ENCODE data around the gene YJEFN3.

Gene YJEFN3

DNA sequence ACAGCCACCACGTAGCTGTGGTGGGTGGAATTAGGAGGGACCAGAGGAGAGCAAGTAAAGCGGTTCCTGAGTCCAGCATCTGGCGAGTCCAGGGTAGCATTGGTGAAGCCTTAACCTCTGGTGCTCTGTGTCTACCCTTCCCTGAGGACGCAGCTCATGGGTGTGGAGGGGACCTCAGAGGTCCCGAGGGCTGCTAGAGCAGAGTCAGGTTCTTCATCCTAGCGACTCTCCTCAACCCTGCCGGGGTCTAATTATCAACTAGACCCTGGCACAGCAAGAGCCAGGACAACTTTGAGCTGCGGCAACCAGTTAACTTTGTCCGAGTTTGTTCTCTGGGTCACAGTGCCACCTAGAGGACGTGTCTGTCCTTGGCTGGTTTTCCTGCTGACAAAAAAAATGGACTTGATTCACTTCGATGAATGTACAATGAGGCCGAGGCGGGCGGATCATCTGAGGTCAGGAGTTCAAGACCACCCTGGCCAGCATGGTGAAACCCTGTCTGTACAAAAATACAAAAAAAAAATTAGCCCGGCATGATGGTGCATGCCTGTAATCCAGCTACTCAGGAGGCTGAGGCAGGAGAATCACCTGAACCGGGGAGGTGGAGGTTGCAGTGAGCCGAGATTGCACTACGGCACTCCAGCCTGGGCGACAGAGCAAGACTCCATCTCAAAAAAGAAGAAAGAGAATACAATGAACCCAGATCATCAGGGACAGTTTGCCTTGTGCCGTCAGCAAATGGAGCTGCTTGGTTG lies 38.3 kb upstream of the YJEFN3 start:
- no peak overlapping the region for H3K4me3 ChIP-seq (ENCODE audit: low read depth, low read length)
- peak; percentile 7 for DNase-seq (ENCODE audit: low read depth, low spot score)
- ChIA-PET CTCF (interaction anchor here (0.6 to 10.3 kb wide), 58 partner anchors 8 to 1631 kb away, joined by 3 to 392 read pairs (median 5); partner anchors contain the start of genes GATAD2A, NDUFA13, RPL18A and TSSK6), POLR2A (interaction anchor here (1.0 to 1.2 kb wide), 3 partner anchors 26 to 126 kb away, joined by 3 to 6 read pairs (median 5); partner anchors contain the start of genes GATAD2A and NDUFA13)
- TF ChIP-seq, protein P1, sequence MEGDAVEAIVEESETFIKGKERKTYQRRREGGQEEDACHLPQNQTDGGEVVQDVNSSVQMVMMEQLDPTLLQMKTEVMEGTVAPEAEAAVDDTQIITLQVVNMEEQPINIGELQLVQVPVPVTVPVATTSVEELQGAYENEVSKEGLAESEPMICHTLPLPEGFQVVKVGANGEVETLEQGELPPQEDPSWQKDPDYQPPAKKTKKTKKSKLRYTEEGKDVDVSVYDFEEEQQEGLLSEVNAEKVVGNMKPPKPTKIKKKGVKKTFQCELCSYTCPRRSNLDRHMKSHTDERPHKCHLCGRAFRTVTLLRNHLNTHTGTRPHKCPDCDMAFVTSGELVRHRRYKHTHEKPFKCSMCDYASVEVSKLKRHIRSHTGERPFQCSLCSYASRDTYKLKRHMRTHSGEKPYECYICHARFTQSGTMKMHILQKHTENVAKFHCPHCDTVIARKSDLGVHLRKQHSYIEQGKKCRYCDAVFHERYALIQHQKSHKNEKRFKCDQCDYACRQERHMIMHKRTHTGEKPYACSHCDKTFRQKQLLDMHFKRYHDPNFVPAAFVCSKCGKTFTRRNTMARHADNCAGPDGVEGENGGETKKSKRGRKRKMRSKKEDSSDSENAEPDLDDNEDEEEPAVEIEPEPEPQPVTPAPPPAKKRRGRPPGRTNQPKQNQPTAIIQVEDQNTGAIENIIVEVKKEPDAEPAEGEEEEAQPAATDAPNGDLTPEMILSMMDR (IDR thresholded peaks at IDR 0.05; ENCODE audit: insufficient read depth, low read length, missing control alignments): peak; percentile 78

DNA sequence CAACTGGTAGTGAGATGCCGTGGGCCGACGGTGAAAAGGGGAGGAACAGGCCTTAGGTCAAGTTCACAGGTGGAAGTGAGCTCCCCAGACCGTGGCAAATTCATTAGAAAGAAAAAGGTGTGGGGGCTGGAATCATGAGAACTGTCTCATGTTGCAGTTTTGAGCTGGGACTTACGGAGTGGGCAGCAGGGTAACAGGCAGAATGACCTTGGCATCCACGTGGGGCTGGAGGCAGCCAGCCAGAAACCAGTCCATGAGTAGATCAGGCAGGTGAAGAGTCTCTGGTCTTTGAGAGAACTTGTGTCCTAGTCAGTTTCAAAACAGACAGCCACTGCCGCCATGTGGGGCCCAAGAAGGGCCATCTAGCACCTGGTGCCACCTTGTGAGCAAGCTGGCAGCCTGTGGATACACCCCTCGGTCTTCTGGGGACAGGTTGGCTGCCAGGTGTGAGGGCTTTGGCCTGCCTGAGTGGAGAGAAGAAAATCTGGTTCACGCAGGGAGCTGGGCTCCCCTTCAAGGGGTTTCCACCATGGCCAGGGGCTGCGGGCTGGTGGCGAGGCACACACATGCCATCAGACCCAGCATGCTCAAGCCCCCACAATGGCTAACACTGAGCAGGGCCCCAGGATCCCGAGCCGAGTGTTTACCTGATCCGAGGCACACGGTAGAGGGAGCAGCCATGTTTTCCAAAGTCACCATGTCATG lies 37.2 kb upstream of the YJEFN3 start:
- POLR2A ChIA-PET: interaction anchor here (1.2 kb wide), 1 partner anchor 127 kb away, joined by 6 read pairs; no protein-coding TSS in a partner anchor

DNA sequence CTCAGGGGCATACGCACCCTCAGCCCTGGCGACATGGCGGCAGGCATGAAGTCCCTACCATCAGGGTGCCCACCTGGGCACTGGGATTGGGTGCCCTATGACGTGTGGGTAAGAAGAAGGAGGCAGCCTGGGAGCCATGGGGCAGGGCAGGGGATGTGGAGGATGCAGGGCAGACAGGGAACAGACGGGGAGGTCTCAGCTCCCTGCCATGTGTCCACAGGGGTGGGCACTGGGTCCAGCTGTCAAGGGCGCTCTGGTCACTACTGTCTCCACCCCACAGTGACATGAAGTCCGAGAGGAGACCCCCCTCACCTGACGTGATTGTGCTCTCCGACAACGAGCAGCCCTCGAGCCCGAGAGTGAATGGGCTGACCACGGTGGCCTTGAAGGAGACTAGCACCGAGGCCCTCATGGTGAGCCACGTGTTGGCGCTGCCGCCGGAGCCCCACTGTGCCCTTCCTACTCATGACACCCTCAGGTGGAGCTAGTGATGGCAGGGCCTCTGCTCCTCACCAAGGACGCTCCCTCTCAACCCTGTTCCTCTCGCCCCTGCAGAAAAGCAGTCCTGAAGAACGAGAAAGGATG lies 36.6 kb upstream of the YJEFN3 start:
- ChIA-PET POLR2A (no interaction called here), CTCF (interaction anchor here (1.1 to 10.3 kb wide), 10 partner anchors 10 to 317 kb away, joined by 3 to 392 read pairs (median 16); no protein-coding TSS in a partner anchor)
- TF ChIP-seq, protein P1 (IDR thresholded peaks at IDR 0.05; ENCODE audit: insufficient read depth, low read length, missing control alignments): no peak
- no peak overlapping the region for H3K4me3 ChIP-seq (ENCODE audit: low read depth, low read length)
- no peak for DNase-seq (ENCODE audit: low read depth, low spot score)

More for the DNA sequence above, 37.2 kb upstream of the YJEFN3 start:
- H3K4me3 ChIP-seq (ENCODE audit: low read depth, low read length): no peak overlapping the region
- CTCF ChIA-PET: interaction anchor here (0.6 to 10.3 kb wide), 43 partner anchors 9 to 430 kb away, joined by 3 to 392 read pairs (median 7); partner anchors contain the start of genes GATAD2A, NDUFA13 and TSSK6
- TF ChIP-seq, protein P1 (IDR thresholded peaks at IDR 0.05; ENCODE audit: insufficient read depth, low read length, missing control alignments): no peak
- no peak for DNase-seq (ENCODE audit: low read depth, low spot score)

DNA sequence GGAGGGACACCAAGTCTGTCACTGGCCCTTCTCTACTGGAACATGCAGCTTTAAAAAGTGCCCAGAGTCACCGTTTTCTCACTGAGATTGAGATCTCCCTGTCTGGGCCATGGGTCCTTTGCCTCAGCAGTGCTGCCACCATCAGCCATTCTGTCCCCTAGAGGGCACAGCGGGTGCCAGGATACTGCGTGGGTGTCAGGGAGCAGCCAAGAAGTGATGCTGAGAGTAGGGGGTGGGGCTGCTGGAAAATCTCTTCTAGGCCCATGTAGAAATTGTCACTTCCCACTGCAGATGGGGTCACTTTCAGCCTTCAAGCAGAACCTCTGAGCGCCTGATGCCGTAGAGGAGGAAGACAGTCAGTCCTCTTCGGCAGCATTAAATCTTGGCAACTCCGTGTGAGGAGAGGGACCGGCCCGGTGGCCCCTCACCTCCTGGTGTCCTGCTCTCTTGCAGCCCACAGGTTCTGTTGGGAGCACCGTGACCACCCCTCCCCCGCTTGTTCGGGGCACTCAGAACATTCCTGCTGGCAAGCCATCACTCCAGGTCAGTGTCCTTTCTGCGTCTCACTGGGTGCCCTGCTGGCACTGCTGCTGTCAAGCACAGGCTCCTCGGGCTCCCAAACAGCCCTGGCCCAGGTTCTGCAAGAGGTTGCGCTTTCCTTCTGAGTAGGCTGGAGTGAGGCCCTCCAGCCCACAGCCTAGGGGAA lies 34.7 kb upstream of the YJEFN3 start:
- ChIA-PET CTCF (interaction anchor here (5.3 to 10.3 kb wide), 2 partner anchors 14 to 130 kb away, joined by 31 to 392 read pairs; no protein-coding TSS in a partner anchor), POLR2A (no interaction called here)
- TF ChIP-seq, protein P1 (IDR thresholded peaks at IDR 0.05; ENCODE audit: insufficient read depth, low read length, missing control alignments): no peak
- H3K4me3 ChIP-seq (ENCODE audit: low read depth, low read length): no peak overlapping the region
- DNase-seq (ENCODE audit: low read depth, low spot score): no peak

DNA sequence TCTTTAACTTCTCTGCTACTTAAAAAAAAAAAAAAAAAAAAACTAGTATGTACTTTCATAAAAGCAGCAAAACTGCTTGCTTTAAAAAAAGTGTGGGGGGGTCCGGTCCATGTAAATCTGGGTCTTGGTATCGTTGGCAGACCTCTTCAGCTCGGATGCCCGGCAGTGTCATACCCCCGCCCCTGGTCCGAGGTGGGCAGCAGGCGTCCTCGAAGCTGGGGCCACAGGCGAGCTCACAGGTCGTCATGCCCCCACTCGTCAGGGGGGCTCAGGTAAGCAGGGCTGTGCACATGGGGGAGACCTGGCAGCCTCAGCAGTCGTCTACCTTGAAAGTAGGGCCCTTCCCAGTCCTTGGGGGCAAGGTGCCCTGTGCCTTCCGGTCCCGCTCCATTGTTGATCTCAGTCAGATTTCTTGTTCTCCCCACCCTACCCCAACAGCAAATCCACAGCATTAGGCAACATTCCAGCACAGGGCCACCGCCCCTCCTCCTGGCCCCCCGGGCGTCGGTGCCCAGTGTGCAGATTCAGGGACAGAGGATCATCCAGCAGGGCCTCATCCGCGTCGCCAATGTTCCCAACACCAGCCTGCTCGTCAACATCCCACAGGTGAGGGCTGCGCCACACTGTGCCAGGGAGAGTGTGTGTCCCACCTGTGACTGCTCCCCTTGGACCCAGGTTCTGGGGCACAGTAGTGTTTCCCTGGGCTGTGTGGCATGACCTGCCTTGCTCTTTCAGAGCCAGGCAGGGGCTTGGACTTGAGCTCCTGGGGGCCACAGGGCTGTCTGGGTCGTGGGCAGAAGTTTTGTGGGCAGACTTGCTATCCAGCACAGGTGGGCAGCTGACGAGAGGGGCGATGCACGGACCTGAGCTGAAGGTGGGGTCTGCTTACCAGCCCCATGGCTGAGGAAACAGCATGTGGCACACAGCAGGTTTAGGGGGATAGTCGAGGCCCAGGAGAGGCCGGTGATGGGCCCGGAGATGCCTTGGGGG lies 32.8 kb upstream of the YJEFN3 start:
- DNase-seq (ENCODE audit: low read depth, low spot score): no peak
- POLR2A ChIA-PET: no interaction called here
- TF ChIP-seq, protein P1 (IDR thresholded peaks at IDR 0.05; ENCODE audit: insufficient read depth, low read length, missing control alignments): no peak

More for the DNA sequence above, 32.8 kb upstream of the YJEFN3 start:
- no peak overlapping the region for H3K4me3 ChIP-seq (ENCODE audit: low read depth, low read length)
- CTCF ChIA-PET: interaction anchor here (0.9 to 1.1 kb wide), 3 partner anchors 8 to 138 kb away, joined by 3 read pairs; no protein-coding TSS in a partner anchor

Measured in AG04449 (cell line).